Activated T-cell treated with anti-CD3 and anti-CD28 coated beads, Interleukin-2, amount 50 U/mL, for 24 hours (primary cell): ENCODE results near the gene RNU4-1.
A peak's percentile ranks its signal among the peaks of the same experiment; 100 is the strongest.

Source experiments
- DNase-seq: peaks from one replicate; pipeline ENCODE4 v3.0.0-alpha.2; 2020
- H3K27ac Mint-ChIP-seq: 2 replicates; pipeline ENCODE4 v1.8.0; 2020; ENCODE audit warnings: mild to moderate bottlenecking, mixed read lengths
- H3K27me3 Mint-ChIP-seq: 2 replicates; pipeline ENCODE4 v1.8.0; 2020; ENCODE audit warnings: mixed read lengths
- H3K36me3 Mint-ChIP-seq: 2 replicates; pipeline ENCODE4 v1.8.0; 2020; ENCODE audit warnings: low read depth, mixed read lengths
- H3K4me1 Mint-ChIP-seq: 2 replicates; pipeline ENCODE4 v1.8.0; 2020; ENCODE audit warnings: low read depth, mixed read lengths
- H3K4me3 Mint-ChIP-seq: 2 replicates; pipeline ENCODE4 v1.8.0; 2020; ENCODE audit warnings: mild to moderate bottlenecking, moderate library complexity, mixed read lengths
- H3K9me3 Mint-ChIP-seq: 2 replicates; pipeline ENCODE4 v1.8.0; 2020; ENCODE audit warnings: mixed read lengths

RNU4-1 gene

DNA sequence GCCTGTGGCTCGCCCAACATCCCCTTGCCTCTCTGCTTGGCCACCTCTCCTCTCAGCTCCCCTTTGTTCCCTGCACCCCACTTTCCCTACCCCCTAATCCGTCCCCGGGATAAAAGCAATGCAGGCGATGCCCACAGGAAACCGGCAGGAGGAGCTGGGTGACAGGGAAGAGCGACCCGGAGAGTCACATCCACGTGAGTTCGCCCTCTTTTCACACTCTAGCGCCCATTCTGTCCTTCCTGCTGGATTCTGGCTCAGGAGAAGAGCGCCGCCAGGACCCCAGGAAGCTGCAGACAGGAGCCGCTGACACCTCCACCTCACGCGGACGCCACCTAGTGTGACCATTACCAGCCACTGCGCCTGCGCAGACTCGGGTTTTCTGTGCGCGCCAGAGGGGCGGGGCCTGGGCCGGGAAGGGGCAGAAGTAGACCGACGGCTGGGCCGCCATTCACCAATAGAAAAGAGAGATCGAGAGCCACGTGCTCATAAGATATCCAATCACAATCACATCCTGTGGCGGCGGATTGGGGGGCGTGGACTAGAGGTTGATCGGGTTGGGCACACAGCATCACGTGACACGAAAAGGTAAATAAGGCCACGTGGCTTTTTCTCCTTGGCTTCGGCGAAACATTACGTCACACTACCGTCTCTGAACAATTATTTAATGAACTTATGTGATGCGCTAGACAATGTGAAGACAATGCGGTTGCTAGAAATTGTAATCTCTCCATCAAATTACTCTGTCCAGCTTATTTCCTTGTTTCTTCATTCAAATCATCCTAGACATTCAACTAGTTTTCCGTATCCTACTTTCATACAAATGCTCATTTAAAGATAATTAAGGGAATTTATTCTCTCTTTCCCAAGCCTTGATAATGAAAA is 24.4 kb upstream of the RNU4-1 start:
- Mint-ChIP-seq H3K27me3 (no peaks in the 10 kb centered on the region), H3K4me3 (peak overlapping the region; percentile 90), H3K36me3 (no peaks in the 10 kb centered on the region), H3K9me3 (no peaks in the 10 kb centered on the region), H3K27ac (peak overlapping the region; percentile 97), H3K4me1 (peaks cover 13% of the 10 kb centered on the region)
- DNase-seq = peak; percentile 100

DNA sequence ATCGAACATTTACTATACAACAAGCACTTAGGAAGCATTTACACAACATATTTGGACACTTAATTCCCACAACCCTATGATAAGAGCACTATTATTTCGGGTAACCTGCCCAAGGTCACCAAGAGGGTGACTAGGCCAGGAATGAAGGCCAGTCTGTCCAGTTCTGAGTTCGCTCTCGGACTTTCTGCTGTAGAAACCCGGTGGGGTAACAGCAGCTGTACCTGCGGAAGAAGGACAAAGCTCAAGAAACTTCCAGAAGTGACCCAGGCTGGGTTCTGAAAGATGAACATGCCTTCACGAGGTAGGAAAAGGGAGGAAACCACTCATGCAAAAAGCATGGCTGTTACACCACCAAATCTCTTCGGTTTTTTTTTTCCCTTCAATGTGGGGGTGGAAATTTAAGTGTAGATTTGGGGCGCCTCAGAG is 23.8 kb upstream of the RNU4-1 start:
- Mint-ChIP-seq H3K27ac (peak overlapping the region; percentile 97), H3K4me3 (peak overlapping the region; percentile 90), H3K9me3 (no peaks in the 10 kb centered on the region), H3K4me1 (peaks cover 13% of the 10 kb centered on the region), H3K27me3 (no peaks in the 10 kb centered on the region), H3K36me3 (no peaks in the 10 kb centered on the region)
- no peak for DNase-seq

DNA sequence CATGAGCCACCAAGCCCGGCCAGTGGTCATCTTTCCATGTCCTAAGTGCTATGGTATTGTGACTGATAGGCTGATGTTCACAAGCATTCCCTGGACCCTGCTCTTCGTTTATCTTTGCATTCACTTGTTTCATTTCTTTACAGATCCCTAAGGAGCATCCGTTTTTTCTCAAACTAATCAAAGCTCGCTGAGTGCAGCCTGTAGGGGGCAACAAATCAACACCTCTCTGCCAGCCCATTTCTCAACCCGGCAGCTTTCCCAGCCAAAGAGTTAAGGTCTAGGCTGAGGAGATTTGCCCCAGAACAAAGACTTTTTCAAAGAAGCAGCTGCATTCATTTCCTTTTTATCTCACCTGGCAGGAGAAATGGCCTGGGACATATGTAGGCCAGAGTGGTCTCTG is 21.2 kb upstream of the RNU4-1 start:
- no peak for DNase-seq
- Mint-ChIP-seq H3K9me3 (no peaks in the 10 kb centered on the region), H3K27me3 (no peaks in the 10 kb centered on the region), H3K27ac (no peak overlapping the region), H3K36me3 (no peaks in the 10 kb centered on the region), H3K4me3 (no peak overlapping the region), H3K4me1 (peaks cover 13% of the 10 kb centered on the region)

DNA sequence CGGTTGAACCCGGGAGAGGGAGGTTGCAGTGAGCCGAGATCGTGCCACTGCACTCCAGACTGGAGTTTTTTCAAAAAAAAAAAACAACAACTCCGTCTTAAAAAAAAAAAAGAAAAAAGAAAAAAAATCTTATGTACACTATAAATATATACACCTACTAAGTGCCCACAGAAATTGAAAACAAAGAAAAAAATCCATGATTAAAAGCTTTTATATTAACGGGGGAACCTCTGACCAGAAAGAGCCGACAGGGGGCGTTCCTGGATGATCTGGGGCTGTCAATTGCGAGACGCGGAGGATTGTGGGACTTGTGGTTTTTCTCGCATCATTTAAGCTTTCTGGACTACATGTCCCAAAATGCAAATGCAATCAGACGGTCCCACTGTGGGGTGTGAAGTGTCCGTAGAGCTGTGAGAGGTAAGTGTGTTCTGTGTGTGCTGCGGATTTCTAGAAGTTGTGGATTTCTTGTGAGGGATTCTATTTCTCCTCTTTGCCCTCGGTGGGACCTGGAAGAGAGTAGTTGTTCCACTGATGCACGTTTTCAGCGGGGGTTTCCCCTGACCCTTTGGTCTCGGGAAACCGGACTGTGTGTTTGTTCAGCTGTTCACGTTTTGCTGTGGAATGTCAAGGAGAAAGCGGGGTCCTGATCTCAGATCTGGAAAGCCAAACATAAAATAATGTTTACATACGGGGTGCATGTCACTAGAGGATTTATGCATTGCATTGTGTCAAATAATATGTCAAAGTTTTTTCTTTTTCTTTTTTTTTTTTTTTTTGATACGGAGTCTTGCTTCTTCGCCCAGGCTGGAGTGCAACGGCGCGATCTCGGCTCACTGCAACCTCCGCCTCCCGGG is 9.2 kb upstream of the RNU4-1 start, which contains the start of gene SIRT4:
Gene SIRT4 (plus strand): TSS at position 360 of the 854 bp plus-strand sequence. CDS start 1,241 bp downstream, outside the sequence.
- Mint-ChIP-seq H3K36me3 (peaks cover 7% of the 10 kb centered on the region), H3K27me3 (no peaks in the 10 kb centered on the region), H3K4me1 (peaks cover 12% of the 10 kb centered on the region), H3K4me3 (peak within 1 kb of the TSS; percentile 85), H3K9me3 (no peaks in the 10 kb centered on the region), H3K27ac (peak within 1 kb of the TSS; percentile 91)
- DNase-seq = peak; percentile 85

DNA sequence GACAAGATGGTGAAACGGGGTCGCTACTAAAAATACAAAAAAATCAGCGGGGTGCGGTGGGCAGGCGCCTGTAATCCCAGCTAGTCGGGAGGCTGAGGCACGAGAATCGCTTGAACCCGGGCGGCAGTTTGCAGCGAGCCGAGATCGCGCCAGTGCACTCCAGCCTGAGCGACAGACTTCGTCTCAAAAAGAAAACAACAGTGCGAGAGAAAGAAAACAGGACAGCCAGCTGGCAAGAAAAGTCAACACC is 701 bp downstream of the RNU4-1 start:
- no peak for DNase-seq
- no peaks in the 10 kb centered on the region for H3K9me3 Mint-ChIP-seq

DNA sequence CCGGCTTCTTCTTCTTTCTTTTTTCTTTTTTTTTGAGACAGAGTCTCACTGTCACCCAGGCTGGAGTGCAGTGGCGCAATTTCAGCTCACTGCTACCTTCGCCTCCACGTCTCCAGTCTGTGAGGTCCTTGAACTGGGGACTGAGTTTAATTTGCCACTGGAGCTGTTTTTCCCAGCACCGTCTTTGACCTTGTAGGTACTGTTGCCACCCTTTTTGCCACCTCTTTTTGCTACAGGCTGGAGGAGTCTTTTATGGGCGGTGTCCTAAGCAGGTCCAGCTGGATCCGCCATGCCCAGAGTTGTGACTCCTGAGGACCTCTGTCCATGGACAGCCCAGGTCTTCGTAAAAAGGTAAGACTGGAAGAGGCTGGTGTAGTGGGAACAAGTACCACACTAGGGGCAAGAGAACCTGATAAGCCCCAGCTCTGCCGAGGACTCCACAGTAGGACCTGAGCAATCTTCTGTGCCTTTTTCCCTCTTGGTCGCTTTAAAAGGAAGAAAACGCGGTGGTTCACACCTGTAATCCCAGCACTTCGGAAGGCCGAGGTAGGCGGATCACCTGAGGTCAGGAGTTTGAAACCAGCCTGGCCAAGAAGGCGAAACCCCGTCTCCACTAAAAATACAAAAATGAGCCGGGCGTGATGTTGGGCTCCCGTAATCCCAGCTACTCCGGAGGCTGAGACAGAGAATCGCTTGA is 2.3 kb downstream of the RNU4-1 start:
- peak; percentile 58 for DNase-seq
- Mint-ChIP-seq H3K27me3 (no peaks in the 10 kb centered on the region), H3K4me3 (no peak overlapping the region), H3K4me1 (peaks cover 15% of the 10 kb centered on the region), H3K27ac (no peak overlapping the region), H3K36me3 (no peaks in the 10 kb centered on the region), H3K9me3 (no peaks in the 10 kb centered on the region)

More for the DNA sequence above, 701 bp downstream of the RNU4-1 start:
- Mint-ChIP-seq H3K27ac (no peak overlapping the region), H3K27me3 (no peaks in the 10 kb centered on the region), H3K36me3 (no peaks in the 10 kb centered on the region), H3K4me3 (no peak overlapping the region), H3K4me1 (peaks cover 15% of the 10 kb centered on the region)

DNA sequence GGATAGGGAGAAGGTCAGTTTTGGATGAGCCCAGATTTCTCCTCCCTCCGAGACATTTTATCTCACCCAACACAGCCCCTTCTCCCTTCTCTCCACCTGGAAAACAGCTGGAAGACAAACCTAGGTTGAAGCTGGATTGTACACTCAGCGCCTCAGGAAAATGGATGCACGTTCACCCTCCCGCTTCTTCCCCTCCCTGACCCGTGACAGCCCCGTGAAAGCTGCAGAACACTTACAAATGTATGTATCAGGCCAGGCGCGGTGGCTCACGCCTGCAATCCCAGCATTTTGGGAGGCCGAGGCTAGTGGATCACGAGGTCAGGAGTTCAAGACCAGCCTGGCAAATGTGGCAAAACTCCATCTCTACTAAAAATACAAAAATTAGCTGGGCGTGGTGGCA is 5.5 kb downstream of the RNU4-1 start:
- Mint-ChIP-seq H3K9me3 (no peaks in the 10 kb centered on the region), H3K4me3 (no peak overlapping the region)

DNA sequence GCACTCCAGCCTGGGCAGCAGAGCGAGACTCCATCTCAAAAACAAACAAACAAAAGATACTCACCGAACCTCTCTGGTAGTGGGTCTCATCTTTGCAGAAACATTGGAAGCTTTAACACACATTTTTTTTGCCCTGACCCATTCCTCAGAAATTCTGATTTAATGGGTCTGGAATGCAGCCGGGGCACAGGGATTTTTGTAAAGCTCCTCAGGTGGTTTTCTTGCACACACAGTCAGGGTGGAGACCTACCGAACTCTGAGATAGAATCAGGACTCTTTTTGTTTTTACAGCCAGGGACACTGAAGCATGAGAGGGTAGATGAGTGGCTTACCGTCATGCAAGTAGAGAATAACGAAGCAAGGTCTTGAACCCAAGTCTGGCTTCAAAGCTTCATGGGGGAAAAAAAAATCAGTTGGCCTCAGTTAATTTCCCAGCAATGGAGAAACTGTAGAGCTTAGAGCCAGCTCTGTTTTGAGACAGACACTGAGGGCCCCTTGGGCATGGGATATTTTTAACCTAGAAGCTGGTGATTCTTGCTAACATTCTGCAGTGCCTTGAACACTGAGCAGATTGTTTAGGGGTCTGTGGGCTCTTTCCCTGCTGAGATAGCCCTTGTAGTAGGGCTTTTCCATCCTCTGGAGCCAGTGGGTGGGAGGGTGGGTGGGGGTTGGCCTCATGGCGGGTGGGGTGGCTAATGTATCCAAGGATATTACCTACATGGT is 6.1 kb downstream of the RNU4-1 start:
- no peak overlapping the region for H3K4me3 Mint-ChIP-seq
- H3K9me3 Mint-ChIP-seq = no peaks in the 10 kb centered on the region
- DNase-seq = no peak
- H3K27me3 Mint-ChIP-seq = no peaks in the 10 kb centered on the region
- H3K27ac Mint-ChIP-seq = no peak overlapping the region
- H3K4me1 Mint-ChIP-seq = peaks cover 15% of the 10 kb centered on the region
- H3K36me3 Mint-ChIP-seq = no peaks in the 10 kb centered on the region

More for the DNA sequence above, 5.5 kb downstream of the RNU4-1 start:
- no peaks in the 10 kb centered on the region for H3K36me3 Mint-ChIP-seq
- H3K4me1 Mint-ChIP-seq = peaks cover 15% of the 10 kb centered on the region
- no peaks in the 10 kb centered on the region for H3K27me3 Mint-ChIP-seq
- no peak for DNase-seq
- H3K27ac Mint-ChIP-seq = no peak overlapping the region

DNA sequence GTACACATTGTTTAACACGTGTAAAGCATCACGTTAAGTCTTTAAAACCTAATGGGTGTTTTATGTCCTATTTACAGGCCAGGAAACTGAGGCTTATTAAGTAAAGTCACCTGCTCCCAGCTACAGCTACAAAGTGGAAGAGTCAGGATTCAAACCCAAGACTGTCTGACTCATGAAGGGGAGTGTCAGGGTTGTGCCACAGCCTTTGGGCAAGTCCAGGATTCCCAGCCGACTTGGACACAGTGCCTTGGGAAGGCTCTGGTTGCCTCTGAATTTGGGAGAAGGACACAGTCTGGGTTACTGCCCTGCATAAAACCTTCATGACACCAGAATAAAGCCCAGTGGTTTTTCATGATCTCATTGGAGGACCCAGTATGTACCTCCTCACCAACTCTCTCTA is 8.7 kb downstream of the RNU4-1 start:
- H3K4me3 Mint-ChIP-seq = no peak overlapping the region
- no peak overlapping the region for H3K27ac Mint-ChIP-seq
- no peaks in the 10 kb centered on the region for H3K27me3 Mint-ChIP-seq
- H3K4me1 Mint-ChIP-seq = peaks cover 2% of the 10 kb centered on the region
- DNase-seq = no peak
- H3K36me3 Mint-ChIP-seq = no peaks in the 10 kb centered on the region
- H3K9me3 Mint-ChIP-seq = no peaks in the 10 kb centered on the region

DNA sequence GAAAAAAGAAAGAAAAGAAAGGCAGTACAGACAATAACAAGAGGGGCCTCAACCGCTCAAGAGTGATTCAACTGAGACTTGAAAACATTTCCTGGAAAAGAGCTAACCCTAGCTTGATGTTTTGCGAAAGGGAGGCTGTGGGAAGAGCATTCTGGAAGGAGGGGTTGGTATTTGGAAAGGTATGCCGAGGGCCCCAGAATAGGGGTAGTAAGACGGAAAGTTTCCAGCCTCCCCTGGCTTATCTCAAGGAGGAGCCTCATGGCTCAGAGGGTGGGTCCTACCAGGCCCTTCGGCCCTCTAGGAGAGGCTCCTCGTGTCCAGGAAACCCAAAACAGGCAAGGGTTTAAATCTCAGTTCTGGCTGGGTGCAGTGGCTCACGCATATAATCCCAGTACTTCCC is 9.7 kb downstream of the RNU4-1 start:
- Mint-ChIP-seq H3K4me3 (no peak overlapping the region), H3K4me1 (peaks cover under 1% of the 10 kb centered on the region), H3K27me3 (no peaks in the 10 kb centered on the region), H3K36me3 (no peaks in the 10 kb centered on the region), H3K9me3 (no peaks in the 10 kb centered on the region), H3K27ac (no peak overlapping the region)
- DNase-seq = no peak

DNA sequence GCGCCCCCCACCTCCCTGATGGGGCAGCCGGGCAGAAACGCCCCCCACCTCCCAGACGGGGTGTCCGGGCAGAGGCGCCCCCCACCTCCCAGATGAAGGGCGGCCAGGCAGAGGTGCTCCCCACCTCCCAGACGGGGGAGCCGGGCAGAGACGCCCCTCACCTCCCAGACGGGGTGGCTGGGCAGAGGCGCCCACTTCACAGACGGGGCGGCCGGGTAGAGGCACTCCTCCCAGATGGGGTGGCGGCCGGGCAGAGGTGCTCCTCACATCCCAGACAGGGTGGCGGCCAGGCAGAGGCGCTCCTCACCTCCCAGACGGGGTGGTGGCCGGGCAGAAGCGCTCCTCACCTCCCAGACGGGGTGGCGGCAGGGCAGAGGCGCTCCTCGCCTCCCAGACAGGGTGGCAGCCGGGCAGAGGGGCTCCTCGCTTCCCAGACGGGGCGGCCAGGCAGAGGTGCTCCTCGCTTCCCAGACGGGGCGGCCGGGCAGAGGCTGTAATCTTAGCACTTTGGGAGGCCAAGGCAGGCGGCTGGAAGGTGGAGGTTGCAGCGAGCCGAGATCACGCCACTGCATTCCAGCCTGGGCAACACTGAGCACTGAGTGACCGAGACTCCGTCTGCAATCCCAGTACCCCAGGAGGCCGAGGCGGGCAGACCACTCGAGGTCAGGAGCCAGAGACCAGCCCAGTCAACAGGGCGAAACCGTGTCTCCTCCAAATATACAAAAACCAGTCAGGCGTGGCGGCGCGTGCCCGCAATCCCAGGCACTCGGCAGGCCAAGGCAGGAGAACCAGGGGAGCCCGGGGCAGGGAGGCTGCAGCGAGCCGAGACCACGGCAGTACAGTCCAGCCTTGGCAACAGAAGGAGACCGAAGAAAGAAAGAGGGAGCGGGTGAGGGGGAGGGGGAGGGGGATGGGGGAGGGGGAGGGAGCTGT is 14.6 kb downstream of the RNU4-1 start:
- no peaks in the 10 kb centered on the region for H3K4me1 Mint-ChIP-seq
- H3K4me3 Mint-ChIP-seq = no peak overlapping the region
- H3K27me3 Mint-ChIP-seq = no peaks in the 10 kb centered on the region
- H3K9me3 Mint-ChIP-seq = no peaks in the 10 kb centered on the region
- no peak for DNase-seq
- H3K36me3 Mint-ChIP-seq = no peaks in the 10 kb centered on the region
- no peak overlapping the region for H3K27ac Mint-ChIP-seq

DNA sequence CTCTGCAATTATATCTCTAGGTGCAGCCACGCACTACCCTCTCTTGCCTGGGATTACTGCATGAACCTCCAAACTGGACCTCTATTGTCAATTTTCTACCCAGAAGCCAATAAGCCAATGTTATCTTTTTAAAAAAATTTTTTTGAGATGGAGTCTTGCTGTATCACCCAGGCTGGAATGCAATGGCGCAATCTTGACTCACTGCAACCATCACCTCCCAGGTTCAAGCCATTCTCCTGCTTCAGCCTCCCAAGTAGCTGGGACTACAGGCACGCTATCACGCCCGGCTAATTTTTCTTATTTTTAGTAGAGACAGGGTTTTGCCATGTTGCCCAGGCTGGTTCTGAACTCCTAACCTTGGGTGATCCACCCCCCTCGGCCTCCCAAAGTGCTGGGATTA is 16.3 kb downstream of the RNU4-1 start:
- no peaks in the 10 kb centered on the region for H3K4me1 Mint-ChIP-seq
- no peaks in the 10 kb centered on the region for H3K27me3 Mint-ChIP-seq
- H3K36me3 Mint-ChIP-seq = no peaks in the 10 kb centered on the region
- H3K4me3 Mint-ChIP-seq = no peak overlapping the region
- H3K27ac Mint-ChIP-seq = no peak overlapping the region
- H3K9me3 Mint-ChIP-seq = no peaks in the 10 kb centered on the region
- DNase-seq = no peak

DNA sequence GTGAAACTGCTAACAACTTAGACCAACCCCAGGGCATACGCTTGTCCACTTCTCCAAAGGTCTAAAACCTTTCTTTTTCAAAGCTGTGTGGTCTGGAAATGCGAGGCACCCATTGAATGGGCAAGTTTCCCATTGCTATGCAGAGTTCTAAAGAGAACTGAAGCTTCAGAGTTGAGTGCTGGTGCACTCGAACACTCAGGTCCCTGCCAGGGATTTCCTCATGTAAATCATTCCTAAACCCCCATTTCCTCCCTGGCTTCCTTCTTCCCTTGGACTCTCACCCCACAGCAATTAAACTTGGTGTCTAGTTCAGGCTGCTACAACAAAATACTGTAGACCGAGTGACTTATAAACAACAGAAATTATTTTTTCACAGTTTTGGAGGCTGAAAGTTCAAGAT is 25.3 kb downstream of the RNU4-1 start:
- H3K27ac Mint-ChIP-seq = no peak overlapping the region
- no peaks in the 10 kb centered on the region for H3K27me3 Mint-ChIP-seq
- H3K36me3 Mint-ChIP-seq = peaks cover 7% of the 10 kb centered on the region
- H3K4me3 Mint-ChIP-seq = no peak overlapping the region
- DNase-seq = no peak
- peaks cover 25% of the 10 kb centered on the region for H3K4me1 Mint-ChIP-seq
- no peaks in the 10 kb centered on the region for H3K9me3 Mint-ChIP-seq
